Bronchial epithelial cell (primary cell): ENCODE data around the gene OR4A5. TPM values are rescaled to one million over a fixed set of nuclear protein-coding genes. Genes with fewer than 3 reads are reported as not detected.
"Not testable (repeated sequence)": the region's sequence is repeated elsewhere in the genome, so short reads cannot be mapped to it uniquely, and the experiment has no call there.

Source experiments
- DNase-seq: peaks from one replicate; pipeline ENCODE4 v3.0.0-alpha.2; 2010; ENCODE audit warnings: low read depth
- FAIRE-seq: peaks from 2 replicates; lab custom pipeline; 2011; peaks lifted over from hg19 to GRCh38; lab: Jason Lieb, UNC
- H3K27me3 ChIP-seq: 2 replicates; pipeline ENCODE4 v1.5.1; 2011; ENCODE audit warnings: low read length; ENCODE audit not compliant: control insufficient read depth, insufficient read depth
- H3K36me3 ChIP-seq: 2 replicates; pipeline ENCODE4 v1.5.1; 2011; ENCODE audit warnings: low read length; ENCODE audit not compliant: control insufficient read depth, insufficient read depth
- H3K4me3 ChIP-seq: 2 replicates; pipeline ENCODE4 v1.5.1; 2011; ENCODE audit warnings: mild to moderate bottlenecking, low read depth, low read length, control low read depth
- total RNA-seq: library from RNA; depleted of rRNA; stranded (reverse); fragments of >200 nt; gene quantifications from 2 replicates; pipeline ENCODE4 v1.2.1, GENCODE V29; 2014

The OR4A5 gene
- total RNA-seq: not detected in 2 replicates

GRCh38 chr11:54706532-54706931 is at the start of gene OR4A5:
Gene OR4A5 (plus strand): TSS chr11:54706832. CDS start chr11:54706885, 53 bp downstream.
- not testable (repeated sequence) for DNase-seq, FAIRE-seq, H3K27me3 ChIP-seq, H3K36me3 ChIP-seq, H3K4me3 ChIP-seq

GRCh38 chr11:54720094-54720493 is 13.5 kb downstream of the OR4A5 start:
- H3K27me3 ChIP-seq, H3K4me3 ChIP-seq, H3K36me3 ChIP-seq, FAIRE-seq, DNase-seq: not testable (repeated sequence)

Other genes with a start within 250 kb of the OR4A5 start
- gene OR4C46, start 102.8 kb upstream of the OR4A5 start, total RNA-seq: not detected in 2 replicates